HL-60/S4 treated with phorbol 12-myristate 13-acetate at 8.2 ng/mL for 4 days and 3 days (cell line): ENCODE results near the gene SMYD1.

Experiments used
- in situ Hi-C: fragments of 300-500 bp; cut with MboI; formaldehyde crosslinking; loops from 2 replicates; pipeline ENCODE4 v1.15.0; 2022; ENCODE audit warnings: low sequenced_read_pairs

Gene SMYD1

DNA sequence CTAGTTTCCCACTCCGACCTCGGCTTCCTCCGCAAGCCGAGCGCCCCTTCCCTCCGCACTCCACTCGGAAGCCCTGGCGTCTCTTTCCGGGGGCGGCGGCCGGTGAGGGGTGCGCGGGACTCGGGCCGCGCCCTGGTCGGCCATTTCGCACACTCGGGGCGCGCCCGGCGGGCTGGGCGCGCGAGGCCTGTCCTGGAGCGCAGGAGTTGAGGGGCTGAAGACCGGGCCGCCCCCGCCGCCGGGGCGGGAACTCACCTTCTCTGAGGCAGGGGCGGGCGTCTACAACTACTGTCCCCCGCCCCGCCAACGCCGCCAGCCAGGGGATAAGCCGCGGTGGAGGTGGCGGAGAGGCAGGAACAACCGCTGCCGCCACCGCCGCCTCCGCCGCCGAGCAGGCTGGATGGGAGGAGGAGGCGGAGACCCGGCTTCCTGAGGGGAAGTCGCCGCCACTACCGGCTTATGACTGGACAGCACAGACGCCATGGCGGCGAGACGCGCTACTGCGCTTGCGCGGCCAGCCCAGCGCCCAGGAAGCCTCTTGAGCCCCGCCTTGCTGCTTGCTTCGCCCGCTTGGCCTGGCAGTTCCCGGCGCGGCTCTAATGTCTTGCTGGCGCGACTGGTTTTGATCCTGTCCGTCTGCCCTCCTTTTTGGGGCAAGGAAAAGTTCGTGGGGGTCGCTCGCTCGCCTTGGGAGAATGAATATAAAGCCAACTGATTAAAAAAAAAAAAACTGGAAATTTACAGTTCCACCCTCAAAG, 12.1 kb upstream of the SMYD1 start, which contains the start of gene KRCC1:
Gene KRCC1, minus strand, starts transcription at position 413 of the 758 bp plus-strand sequence. CDS start 27,220 bp downstream, outside the sequence.
- in situ Hi-C loops, result no loop called here

DNA sequence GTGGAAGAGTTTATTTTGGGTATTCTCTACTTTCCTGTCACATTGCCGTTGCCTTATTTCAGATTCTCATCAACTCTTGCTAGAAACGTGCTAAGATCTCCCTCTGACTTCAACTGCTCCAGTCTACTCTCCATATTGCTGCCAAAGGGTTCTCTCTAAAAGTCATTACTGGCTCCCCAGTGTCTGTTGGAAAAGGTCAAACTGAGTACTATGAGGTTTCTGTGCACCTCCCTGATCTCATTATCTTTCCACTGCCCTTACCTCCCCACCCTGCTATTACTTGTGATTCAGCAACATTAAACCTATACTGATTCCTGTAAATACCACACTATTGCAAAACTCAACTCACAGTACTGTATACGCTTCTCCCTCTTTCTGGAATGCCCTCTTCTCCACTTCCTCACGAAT, 10.2 kb upstream of the SMYD1 start:
- in situ Hi-C loops, result no loop called here

DNA sequence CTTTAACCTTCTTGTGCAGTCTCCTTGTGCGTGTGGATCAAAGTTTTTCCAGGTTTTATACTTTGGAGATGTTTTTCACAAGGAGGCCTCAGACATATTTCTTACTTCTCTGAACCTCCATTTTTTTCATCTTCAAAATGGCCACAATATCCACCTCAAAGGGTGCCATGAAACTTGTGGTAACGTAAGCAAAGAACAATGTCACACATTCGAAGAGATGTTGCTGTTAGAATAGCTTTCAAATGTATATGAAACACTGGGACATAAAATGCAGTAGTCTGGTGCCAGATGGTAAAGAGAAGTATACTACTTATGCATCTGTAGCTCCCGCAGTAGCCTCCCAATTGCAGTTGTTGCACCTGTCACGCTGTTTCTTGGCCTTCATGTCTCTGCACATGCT, 9.4 kb upstream of the SMYD1 start:
- in situ Hi-C loops, result no loop called here

DNA sequence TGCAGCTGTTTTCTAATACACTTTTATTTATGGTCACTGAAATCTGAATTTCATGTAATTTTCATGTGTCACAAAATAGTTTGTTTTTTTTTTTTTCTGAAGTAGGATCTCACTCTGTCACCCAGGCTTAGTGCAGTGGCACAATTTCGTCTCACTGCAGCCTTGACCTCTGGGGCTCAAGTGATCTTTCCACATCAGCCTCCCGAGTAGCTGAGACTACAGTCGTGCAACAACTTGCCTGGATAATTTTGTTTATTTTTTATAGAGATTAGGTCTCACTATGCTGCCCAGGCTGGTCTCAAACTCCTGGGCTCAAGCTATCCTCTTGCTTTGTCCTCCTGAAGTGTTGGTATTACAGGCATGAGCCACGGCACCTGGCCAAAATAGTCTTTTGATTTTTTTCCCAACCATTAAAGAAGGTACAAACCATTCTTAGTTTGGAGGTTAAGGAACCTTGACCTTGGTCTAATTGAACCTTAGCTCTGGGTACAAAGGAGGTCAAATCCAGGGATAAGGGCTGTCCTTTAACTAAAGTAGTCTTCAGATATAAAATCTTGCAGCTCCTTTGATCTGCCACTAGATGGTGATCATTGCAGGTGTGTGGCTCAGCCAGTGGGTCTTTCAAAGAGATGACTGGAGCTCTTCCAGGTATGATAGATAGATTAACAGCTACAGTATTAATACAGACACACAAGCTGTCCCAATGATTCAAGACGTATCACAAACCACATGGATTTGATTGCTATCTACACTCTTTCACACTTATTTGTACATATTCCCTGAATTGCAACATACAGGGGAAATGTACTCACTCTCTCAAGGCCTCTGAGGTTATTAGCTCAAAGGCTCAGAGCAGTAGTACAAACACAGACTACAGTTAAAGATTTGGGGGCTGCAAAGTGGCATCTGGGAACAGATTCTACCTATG, 7.4 kb upstream of the SMYD1 start:
- in situ Hi-C loops, result loop anchor here (10.0 kb wide), 1 partner anchor 105 kb away; no protein-coding TSS in a partner anchor

DNA sequence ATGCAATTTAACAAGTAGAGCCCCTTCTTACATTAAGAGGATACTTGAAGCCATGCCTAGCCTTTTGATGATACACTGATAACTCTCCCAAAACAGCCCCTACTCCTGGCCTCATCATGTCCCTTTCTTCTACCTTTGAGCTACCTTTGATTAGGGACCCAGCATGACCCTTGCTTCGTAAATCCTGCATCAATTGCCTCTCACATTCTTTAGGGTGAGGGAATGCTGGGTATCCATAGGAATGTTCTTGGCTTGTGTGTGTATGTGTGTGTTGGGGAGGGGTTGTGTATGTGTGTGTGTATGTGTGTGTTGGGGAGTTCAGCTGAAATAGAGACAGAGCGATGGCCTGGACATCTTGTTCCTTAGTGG, 6.7 kb upstream of the SMYD1 start:
- in situ Hi-C loops, result loop anchor here (10.0 kb wide), 1 partner anchor 104 kb away; no protein-coding TSS in a partner anchor

DNA sequence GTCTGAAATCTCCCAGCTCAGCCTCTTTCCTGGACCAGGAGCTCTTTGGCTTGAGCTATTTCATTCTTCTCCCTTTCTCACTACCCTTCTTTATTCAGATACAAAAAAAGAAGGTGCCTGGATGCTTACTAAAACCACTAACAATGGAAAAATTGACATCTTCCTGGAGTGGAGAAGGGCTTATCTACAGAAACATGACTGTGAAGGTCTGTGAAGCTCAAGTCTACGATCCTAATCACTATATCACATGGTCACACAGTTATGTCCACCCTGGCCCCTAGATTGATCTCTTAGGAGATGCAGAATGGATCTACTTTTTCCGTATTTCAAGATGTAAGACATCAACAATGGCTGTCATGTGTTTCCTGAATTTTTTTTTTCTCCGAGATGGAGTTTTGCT, 6.3 kb upstream of the SMYD1 start:
- in situ Hi-C loops, result loop anchor here (10.0 kb wide), 1 partner anchor 104 kb away; no protein-coding TSS in a partner anchor

DNA sequence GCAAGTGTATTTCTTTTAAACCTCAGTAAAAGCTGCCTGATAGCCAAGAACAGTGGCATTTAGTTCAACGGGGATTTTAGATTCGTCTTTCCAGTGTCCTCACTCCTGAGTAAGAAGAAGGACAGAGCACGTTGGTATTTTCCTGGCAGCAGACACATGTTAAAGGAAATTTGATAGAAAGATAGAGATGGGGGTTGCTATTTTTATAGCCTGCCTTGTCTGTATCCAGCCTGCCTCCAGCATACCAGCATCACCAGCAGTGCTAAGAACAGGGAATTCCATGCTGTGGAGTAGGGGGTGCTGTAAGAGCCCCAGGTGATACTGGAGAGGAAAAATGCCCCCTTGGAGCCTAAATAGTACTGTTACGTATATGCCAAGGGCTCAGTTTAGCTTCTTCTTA, 1.1 kb upstream of the SMYD1 start:
- in situ Hi-C loops, result loop anchor here (10.0 kb wide), 1 partner anchor 98 kb away; no protein-coding TSS in a partner anchor

DNA sequence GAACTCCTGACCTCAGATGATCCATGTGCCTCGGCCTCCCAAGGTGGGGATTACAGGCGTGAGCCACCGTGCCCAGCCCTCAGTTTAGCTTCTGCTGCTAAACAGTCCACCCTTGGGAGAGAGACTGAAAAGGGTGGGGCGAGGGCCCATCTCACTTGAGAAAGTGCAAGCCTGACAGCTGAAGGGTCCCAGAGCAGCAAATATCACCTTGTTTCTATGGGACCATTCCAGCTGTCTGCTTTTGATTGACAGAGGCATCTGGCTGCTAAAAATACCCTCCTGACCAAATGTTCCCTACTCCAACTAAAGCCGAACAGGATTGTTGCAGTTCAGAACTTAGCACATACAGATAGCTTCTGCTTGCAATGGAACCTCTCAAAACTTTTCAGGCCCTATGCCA, 436 bp upstream of the SMYD1 start:
- in situ Hi-C loops, result loop anchor here (10.0 kb wide), 1 partner anchor 98 kb away; no protein-coding TSS in a partner anchor

DNA sequence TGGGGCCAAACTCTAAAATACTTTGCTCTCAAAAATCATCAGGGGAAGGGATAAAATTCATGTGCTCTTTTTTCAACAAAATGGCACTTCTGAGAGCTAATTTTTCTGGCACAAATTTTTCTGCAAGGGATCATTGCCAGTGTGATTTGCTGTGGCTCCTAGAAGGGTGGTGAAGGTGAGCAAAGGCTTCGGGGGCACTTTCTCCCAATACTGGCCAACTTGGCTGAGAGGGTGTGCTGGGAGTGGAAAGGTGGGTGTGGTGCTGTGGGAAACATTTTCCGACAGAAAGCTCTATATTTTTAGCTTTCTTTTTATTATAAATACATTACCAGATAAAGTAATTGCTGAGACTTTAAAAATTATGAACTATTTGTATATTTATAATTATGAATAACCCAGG, 419 bp downstream of the SMYD1 start:
- in situ Hi-C loops, result loop anchor here (10.0 kb wide), 1 partner anchor 97 kb away; no protein-coding TSS in a partner anchor

DNA sequence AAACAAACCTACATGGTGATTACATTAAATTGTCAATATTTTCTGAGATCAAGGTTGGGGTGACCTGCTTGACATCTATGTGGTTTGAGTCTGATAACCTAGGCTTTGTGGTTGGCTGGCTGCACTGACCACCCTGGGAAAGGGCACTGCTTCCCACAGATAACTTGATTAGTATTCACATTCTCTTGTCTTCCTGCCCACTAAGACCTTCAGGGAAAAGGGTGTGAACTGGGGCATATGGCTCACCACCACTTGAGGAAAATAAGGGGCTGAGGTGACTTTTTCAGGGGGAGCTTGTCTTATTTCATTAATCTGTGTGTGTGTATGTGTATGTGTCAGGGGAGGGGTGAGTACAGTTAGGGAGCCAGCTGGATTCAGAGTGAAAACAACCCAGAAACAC, 1.5 kb downstream of the SMYD1 start:
- in situ Hi-C loops, result loop anchor here (10.0 kb wide), 1 partner anchor 96 kb away; no protein-coding TSS in a partner anchor

DNA sequence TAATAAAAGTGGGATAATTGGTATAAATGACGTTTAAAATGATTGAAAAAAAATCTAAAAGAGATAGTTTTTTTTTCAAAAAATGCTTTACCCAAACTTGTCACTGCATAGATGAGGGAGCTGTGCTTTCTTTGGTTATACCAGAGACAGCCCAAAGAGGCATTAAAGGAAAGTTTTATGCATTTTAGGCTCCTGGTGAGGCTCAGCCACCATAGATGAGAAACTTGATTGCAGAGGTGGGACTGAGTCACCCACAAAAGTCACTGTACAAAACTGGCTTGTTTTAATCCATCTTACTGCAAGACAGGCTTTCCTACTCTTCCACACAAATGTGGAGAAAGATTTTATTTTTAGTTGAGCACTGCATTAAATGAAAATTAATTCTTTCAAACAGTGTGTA, 2.4 kb downstream of the SMYD1 start:
- in situ Hi-C loops, result no loop called here

DNA sequence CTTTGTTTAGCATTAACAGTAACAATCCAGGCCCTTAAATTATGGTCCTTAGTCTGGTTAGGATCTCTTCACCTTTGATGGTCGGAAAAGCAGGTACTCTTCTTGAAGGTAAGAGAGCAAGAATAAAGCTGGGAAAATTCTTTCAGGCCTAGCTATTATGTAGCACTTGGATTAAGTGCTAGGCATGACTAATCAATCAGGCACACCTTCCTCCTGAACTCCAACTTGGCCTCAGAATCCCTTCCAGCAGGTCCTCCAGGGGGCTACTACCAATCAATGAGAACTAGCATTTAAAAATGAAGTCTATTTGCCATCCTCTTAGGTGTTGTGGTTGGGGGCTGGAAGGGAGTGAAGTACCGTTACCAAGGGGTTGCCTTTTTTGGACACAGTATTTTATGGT, 3.7 kb downstream of the SMYD1 start:
- in situ Hi-C loops, result no loop called here

DNA sequence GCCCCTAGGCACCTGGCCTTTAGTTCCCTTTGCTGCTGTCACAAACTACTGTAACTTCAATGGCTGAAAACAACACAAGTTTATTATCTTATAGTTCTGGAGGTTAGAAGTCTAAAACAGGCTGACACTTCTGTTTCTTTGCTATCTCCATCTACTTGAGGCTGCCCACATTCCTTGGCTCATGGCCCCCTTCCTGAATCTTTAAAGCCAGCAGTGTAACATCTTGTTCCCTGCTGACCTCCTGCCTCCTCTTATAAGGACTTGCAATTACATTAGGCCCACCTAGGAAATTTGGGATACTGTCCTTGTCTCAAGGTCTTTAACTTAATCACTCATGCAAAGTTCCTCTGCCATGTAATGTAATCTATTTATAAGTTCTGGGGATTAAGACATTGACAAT, 6.5 kb downstream of the SMYD1 start:
- in situ Hi-C loops, result no loop called here

DNA sequence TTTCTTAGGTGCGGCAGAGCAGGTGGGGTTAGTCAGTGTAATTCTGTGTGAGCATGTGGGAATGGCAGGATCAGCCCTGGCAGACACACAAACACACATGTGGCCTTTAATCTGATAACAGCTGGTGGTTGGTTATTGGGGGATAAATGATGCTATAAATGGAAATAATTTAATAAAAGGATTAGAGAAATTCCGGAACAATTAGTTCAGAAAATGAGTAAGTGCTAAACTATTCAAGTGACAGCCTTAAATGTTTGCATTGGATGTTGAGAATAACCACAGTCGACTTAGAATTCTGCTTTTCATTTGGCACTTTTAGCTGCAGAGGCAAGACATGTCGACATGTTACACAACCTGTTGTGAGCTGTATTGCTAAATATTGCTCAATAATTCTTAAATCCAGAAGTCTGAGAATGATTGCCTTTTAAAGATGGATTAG, 7.2 kb downstream of the SMYD1 start:
- in situ Hi-C loops, result no loop called here

DNA sequence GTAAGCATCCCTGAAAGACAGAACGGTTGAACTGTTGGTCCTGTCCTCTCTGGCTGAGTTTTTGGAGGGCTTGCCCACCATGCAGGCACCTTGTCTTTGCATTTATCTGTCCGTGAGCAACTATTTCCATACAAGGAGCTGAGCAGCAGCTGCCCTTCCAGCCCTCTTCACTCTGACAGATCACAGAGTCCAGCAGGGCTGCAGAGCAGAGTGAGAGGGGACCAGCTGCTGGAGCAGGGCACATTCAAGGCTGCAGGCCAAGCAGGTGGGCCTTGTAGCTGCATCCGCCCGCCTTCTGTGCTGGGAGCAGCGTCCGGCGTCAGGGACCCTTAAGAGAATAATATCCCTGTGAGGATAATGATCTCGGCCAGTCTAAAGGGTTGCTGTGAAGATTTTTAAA, 9.5 kb downstream of the SMYD1 start:
- in situ Hi-C loops, result no loop called here

DNA sequence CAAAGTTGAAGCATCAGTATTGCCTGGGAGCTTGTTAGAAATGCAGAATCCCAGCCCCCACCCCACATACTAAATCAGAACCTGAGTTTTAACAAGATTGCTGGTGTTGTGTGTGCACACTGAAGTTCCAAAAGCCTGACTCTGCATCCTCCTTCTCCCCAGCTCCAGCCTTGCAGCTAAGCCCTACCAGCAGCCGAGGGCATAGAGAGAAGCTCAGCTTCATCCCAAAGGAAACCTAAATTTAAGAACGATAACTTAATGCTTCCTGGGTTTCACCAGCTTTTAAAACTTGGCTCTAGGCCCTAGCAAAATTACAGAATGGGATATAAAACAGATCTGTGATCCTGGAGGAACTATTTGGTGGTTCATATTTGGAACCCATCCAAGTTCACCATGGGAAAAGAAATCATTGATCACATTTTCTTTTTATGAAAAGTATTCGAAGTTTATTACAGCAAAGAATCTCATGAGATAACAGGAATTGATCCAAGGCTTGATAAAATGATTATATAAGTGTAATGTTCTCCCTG, 11.1 kb downstream of the SMYD1 start:
- in situ Hi-C loops, result no loop called here

DNA sequence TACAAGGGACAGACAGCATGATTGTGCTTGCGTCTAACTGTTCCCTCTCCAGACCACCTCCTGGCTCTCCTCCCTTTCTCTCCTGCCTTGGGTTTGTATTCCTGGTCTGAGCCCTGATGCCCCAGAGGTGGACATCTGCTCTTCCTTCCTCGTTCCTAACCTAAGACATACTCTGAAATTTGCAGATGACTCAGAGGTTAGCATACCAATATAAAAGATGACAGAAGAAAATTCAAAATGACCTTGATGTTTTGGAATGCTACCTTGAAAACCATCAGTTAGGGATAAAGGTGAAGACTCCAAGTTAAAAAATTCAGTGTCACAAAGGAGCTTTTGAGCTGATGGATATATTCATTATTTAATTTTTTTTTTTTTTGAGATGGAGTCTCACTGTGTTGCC, 12.9 kb downstream of the SMYD1 start:
- in situ Hi-C loops, result no loop called here

DNA sequence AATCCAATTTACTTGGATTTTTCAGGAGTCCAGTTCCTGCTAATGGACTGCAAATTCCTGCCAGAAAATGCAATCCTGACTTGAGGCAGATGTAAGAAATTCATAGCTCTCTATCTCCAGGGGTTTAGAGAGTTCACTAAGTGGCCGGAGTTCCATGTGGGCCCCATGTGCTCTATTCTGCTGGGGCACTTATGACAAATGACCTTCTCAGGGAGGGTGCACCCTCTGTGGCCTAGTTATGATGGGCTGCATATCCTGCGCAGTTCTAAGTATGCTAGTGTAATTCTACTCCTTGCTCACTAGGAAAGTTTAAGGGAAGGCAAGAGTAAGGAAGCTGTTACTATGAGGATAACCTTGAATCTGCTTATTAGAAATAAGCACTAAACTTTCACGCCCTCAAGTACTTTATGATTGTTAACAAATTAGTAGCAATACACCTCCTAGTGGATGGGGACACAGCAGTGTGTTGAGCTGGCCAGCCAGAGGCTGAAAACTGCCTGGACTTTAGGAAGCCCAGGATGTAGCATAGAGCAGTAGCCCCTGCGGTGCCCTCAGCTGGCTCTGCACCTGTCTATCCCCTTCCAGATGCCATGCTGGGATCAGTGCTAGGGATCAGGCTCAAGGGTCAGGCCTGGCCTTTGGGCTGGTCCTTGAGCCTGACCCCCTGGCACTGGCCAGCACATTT, 14.4 kb downstream of the SMYD1 start:
- in situ Hi-C loops, result no loop called here

DNA sequence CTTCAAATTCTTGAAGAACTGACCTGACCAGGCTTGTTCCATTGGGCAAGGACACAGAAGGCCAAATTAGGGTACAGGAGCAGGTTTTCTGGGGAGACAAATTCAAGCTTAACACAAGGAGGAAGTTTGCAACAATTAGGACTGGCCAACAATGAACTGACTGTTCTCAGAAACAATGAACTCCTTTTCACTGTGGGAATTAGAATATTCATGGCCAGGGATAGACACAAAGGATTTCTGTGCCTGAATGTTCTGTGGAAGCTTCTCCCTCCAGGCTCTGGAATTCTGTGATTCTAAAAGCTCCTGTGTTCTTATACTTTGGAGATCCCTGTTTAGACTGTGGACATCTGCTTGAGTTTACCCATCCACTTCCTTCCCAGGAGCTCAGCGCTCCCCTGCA, 15.2 kb downstream of the SMYD1 start:
- in situ Hi-C loops, result no loop called here

DNA sequence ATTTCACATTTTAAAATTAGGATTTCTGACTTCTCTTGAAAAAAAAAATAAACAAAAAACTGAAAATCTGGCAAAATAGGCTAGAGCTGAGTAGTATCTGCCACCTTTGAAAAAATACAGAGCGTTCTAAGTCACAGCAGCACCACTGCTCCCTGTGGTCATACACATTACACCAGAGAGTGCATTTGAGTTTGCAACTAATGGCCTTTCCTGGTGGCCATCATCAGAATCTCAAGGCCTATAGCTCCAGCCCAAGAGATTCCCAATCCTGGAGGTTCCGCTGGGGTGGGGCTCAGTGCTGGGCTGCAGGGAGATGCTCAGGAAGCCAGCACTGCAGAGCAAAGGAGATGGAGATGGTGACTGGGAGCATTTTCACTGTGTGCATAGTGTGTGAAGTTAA, 17.5 kb downstream of the SMYD1 start:
- in situ Hi-C loops, result no loop called here

DNA sequence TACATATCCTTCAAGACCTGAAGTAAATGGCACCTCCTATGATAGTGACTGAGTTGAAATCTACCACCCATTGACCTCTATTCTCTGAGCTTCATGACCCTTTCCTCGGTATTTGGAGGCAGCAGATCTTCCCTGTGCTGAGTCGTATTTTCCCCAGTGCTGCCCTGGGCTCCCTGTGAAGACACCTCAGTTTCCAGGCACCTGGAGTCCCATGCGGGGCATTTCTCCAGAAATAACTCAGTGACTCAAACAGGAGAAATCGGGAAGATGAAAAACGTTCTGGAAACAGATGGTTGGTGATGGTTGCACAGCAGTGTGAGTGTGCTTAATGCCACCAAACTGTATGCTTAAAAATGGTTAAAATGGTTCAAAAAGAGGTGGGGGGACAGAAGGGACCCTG, 18.0 kb downstream of the SMYD1 start:
- in situ Hi-C loops, result no loop called here
